ENCODE measurements around the gene RPP14.

The RPP14 gene

DNA sequence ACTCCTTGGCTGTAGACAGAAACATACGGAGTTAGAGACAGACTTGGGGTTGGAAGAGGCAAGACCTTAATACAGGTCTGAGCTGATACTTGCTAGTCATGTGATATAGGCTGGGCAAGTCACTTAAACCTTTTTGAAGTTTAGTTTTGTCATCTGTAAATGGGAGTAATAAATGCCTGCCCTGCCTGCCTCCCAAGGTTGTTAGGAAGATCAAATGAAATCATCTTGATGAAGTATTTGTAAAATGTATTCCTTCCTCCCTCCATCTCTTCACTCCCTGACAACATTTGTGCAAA is 29.6 kb downstream of the RPP14 start:
- TF ChIP-seq TCF4 (CRISPR knock-in tag; IDR thresholded peaks at IDR 0.05; ENCODE audit: borderline replicate concordance) (no peak), ESRRG (CRISPR knock-in tag; IDR thresholded peaks at IDR 0.05) (no peak), ZNF8 (CRISPR knock-in tag; IDR thresholded peaks at IDR 0.05) (no peak), RARB (CRISPR knock-in tag; IDR thresholded peaks at IDR 0.05) (no peak), ZFP3 (CRISPR knock-in tag; IDR thresholded peaks at IDR 0.05) (no peak), ZNF565 (CRISPR knock-in tag; conservative IDR thresholded peaks at IDR 0.05; ENCODE audit: low read depth) (no peak), TOX (CRISPR knock-in tag; IDR thresholded peaks at IDR 0.05; ENCODE audit: borderline replicate concordance) (no peak)
- TF ChIP-seq, protein P1, sequence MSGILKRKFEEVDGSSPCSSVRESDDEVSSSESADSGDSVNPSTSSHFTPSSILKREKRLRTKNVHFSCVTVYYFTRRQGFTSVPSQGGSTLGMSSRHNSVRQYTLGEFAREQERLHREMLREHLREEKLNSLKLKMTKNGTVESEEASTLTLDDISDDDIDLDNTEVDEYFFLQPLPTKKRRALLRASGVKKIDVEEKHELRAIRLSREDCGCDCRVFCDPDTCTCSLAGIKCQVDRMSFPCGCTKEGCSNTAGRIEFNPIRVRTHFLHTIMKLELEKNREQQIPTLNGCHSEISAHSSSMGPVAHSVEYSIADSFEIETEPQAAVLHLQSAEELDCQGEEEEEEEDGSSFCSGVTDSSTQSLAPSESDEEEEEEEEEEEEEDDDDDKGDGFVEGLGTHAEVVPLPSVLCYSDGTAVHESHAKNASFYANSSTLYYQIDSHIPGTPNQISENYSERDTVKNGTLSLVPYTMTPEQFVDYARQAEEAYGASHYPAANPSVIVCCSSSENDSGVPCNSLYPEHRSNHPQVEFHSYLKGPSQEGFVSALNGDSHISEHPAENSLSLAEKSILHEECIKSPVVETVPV (CRISPR knock-in tag; IDR thresholded peaks at IDR 0.05): no peak
- TF ChIP-seq, protein P2, sequence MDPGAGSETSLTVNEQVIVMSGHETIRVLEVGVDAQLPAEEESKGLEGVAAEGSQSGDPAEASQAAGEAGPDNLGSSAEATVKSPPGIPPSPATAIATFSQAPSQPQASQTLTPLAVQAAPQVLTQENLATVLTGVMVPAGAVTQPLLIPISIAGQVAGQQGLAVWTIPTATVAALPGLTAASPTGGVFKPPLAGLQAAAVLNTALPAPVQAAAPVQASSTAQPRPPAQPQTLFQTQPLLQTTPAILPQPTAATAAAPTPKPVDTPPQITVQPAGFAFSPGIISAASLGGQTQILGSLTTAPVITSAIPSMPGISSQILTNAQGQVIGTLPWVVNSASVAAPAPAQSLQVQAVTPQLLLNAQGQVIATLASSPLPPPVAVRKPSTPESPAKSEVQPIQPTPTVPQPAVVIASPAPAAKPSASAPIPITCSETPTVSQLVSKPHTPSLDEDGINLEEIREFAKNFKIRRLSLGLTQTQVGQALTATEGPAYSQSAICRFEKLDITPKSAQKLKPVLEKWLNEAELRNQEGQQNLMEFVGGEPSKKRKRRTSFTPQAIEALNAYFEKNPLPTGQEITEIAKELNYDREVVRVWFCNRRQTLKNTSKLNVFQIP (CRISPR knock-in tag; IDR thresholded peaks at IDR 0.05; ENCODE audit: borderline replicate concordance, low read depth): no peak
- ATAC-seq: no peak

DNA sequence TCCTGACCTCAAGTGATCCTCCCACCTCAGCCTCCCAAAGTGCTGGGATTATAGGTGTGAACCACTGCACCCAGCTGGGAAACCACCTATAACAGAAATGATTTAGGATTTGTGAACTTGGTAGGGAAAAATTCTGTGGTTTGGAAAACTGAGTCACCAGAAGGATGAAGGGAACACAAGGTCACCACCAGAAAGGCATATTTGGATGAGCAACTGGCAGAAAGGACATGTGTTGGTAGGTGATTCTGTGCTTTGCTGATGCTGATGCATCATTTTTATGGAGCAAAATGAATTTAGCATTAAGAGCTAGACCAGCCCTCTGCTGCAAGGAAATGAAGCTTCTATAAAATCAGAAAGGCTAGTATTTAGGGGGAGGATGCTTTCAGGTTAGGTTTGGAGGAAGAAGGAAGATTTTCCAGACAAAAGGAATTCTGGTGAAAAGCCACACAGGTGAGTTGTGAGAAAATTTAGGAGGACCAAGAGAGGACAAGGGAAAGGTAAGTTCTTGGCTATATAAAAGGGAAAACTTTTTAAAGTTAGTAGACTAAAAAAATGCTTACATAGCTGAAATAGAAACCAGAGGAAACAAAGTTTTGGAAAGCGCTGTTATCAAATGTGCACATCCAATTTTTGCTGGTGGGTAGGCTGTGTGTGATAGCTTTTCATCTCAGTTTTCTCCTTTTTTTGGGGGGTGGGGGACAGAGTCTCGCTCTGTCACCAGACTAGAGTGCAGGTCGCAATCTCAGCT is 30.3 kb downstream of the RPP14 start:
- no peak for TF ChIP-seq ZNF8 (CRISPR knock-in tag; IDR thresholded peaks at IDR 0.05)
- TF ChIP-seq SNAI2 (CRISPR knock-in tag; IDR thresholded peaks at IDR 0.05): no peak
- no peak for TF ChIP-seq TOX (CRISPR knock-in tag; IDR thresholded peaks at IDR 0.05; ENCODE audit: borderline replicate concordance)
- no peak for TF ChIP-seq TCF4 (CRISPR knock-in tag; IDR thresholded peaks at IDR 0.05; ENCODE audit: borderline replicate concordance)
- TF ChIP-seq ZNF565 (CRISPR knock-in tag; conservative IDR thresholded peaks at IDR 0.05; ENCODE audit: low read depth): no peak
- TF ChIP-seq CSDC2 (CRISPR knock-in tag; IDR thresholded peaks at IDR 0.05): no peak
- TF ChIP-seq ZC3H10 (CRISPR knock-in tag; IDR thresholded peaks at IDR 0.05): no peak
- TF ChIP-seq, protein P3, sequence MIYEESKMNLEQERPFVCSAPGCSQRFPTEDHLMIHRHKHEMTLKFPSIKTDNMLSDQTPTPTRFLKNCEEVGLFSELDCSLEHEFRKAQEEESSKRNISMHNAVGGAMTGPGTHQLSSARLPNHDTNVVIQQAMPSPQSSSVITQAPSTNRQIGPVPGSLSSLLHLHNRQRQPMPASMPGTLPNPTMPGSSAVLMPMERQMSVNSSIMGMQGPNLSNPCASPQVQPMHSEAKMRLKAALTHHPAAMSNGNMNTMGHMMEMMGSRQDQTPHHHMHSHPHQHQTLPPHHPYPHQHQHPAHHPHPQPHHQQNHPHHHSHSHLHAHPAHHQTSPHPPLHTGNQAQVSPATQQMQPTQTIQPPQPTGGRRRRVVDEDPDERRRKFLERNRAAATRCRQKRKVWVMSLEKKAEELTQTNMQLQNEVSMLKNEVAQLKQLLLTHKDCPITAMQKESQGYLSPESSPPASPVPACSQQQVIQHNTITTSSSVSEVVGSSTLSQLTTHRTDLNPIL (CRISPR knock-in tag; IDR thresholded peaks at IDR 0.05; ENCODE audit: low read depth): no peak
- TF ChIP-seq GLIS3 (CRISPR knock-in tag; IDR thresholded peaks at IDR 0.05): no peak
- TF ChIP-seq, protein P1 (CRISPR knock-in tag; IDR thresholded peaks at IDR 0.05): no peak
- TF ChIP-seq ARNTL (CRISPR knock-in tag; IDR thresholded peaks at IDR 0.05; ENCODE audit: borderline replicate concordance, low read depth): no peak
- TF ChIP-seq, protein P4, sequence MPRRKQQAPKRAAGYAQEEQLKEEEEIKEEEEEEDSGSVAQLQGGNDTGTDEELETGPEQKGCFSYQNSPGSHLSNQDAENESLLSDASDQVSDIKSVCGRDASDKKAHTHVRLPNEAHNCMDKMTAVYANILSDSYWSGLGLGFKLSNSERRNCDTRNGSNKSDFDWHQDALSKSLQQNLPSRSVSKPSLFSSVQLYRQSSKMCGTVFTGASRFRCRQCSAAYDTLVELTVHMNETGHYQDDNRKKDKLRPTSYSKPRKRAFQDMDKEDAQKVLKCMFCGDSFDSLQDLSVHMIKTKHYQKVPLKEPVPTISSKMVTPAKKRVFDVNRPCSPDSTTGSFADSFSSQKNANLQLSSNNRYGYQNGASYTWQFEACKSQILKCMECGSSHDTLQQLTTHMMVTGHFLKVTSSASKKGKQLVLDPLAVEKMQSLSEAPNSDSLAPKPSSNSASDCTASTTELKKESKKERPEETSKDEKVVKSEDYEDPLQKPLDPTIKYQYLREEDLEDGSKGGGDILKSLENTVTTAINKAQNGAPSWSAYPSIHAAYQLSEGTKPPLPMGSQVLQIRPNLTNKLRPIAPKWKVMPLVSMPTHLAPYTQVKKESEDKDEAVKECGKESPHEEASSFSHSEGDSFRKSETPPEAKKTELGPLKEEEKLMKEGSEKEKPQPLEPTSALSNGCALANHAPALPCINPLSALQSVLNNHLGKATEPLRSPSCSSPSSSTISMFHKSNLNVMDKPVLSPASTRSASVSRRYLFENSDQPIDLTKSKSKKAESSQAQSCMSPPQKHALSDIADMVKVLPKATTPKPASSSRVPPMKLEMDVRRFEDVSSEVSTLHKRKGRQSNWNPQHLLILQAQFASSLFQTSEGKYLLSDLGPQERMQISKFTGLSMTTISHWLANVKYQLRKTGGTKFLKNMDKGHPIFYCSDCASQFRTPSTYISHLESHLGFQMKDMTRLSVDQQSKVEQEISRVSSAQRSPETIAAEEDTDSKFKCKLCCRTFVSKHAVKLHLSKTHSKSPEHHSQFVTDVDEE (CRISPR knock-in tag; IDR thresholded peaks at IDR 0.05): no peak
- TF ChIP-seq RARB (CRISPR knock-in tag; IDR thresholded peaks at IDR 0.05): no peak
- TF ChIP-seq ZFP3 (CRISPR knock-in tag; IDR thresholded peaks at IDR 0.05): no peak
- no peak for ATAC-seq

DNA sequence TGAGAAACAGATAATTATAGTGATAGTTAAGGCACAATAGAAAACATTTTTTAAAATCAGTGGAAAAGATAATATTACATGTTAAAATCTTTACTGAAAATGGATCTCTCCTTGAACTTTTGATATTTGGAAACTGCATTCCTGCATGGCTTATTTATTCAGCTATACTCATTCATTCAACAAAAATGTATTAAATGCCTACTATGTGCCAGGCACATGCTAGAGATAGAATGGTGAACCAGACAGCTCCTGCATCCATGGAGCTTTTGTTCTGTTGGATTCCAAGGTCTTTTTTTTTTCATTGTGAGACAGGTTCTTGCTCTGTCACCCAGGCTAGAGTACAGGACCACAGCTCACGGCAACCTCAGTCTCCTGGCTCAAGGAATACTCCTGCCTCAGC is 31.1 kb downstream of the RPP14 start:
- ATAC-seq: no peak
- no peak for TF ChIP-seq ESRRG (CRISPR knock-in tag; IDR thresholded peaks at IDR 0.05)
- TF ChIP-seq SNAI2 (CRISPR knock-in tag; IDR thresholded peaks at IDR 0.05): no peak
- no peak for TF ChIP-seq CSDC2 (CRISPR knock-in tag; IDR thresholded peaks at IDR 0.05)
- no peak for TF ChIP-seq ZFP30 (CRISPR knock-in tag; IDR thresholded peaks at IDR 0.05)
- no peak for TF ChIP-seq TOX (CRISPR knock-in tag; IDR thresholded peaks at IDR 0.05; ENCODE audit: borderline replicate concordance)
- no peak for TF ChIP-seq ARNTL (CRISPR knock-in tag; IDR thresholded peaks at IDR 0.05; ENCODE audit: borderline replicate concordance, low read depth)
- TF ChIP-seq, protein P5, sequence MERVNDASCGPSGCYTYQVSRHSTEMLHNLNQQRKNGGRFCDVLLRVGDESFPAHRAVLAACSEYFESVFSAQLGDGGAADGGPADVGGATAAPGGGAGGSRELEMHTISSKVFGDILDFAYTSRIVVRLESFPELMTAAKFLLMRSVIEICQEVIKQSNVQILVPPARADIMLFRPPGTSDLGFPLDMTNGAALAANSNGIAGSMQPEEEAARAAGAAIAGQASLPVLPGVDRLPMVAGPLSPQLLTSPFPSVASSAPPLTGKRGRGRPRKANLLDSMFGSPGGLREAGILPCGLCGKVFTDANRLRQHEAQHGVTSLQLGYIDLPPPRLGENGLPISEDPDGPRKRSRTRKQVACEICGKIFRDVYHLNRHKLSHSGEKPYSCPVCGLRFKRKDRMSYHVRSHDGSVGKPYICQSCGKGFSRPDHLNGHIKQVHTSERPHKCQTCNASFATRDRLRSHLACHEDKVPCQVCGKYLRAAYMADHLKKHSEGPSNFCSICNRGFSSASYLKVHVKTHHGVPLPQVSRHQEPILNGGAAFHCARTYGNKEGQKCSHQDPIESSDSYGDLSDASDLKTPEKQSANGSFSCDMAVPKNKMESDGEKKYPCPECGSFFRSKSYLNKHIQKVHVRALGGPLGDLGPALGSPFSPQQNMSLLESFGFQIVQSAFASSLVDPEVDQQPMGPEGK (CRISPR knock-in tag; IDR thresholded peaks at IDR 0.05; ENCODE audit: borderline replicate concordance): no peak
- TF ChIP-seq, protein P4 (CRISPR knock-in tag; IDR thresholded peaks at IDR 0.05): no peak
- no peak for TF ChIP-seq ISL1 (CRISPR knock-in tag; IDR thresholded peaks at IDR 0.05)
- TF ChIP-seq PPARA (CRISPR knock-in tag; IDR thresholded peaks at IDR 0.05; ENCODE audit: borderline replicate concordance): no peak
- TF ChIP-seq, protein P2 (CRISPR knock-in tag; IDR thresholded peaks at IDR 0.05; ENCODE audit: borderline replicate concordance, low read depth): no peak
- TF ChIP-seq RARB (CRISPR knock-in tag; IDR thresholded peaks at IDR 0.05): no peak
- no peak for TF ChIP-seq ZC3H10 (CRISPR knock-in tag; IDR thresholded peaks at IDR 0.05)

Data from SK-N-SH treated with all-trans-retinoic acid at 6 μM for 48 hours (cell line).